Activated naive CD4-positive, alpha-beta T cell treated with anti-CD3 and anti-CD28 coated beads, Interleukin-2, amount 50 U/mL, for 72 hours (primary cell): Measurements from ENCODE around the gene ADGRG2. TPM values are rescaled to one million over a fixed set of nuclear protein-coding genes. Genes with fewer than 3 reads are reported as not detected.
"Not testable (repeated sequence)": the region's sequence is repeated elsewhere in the genome, so short reads cannot be mapped to it uniquely, and the experiment has no call there.

Source experiments
- ATAC-seq, 2 donors: fragments of 150-1000 bp; cut with Tn5 transposase; 2 replicates each; pipeline ENCODE4 v1.10.0; 2021; ENCODE audit warnings: mild to moderate bottlenecking in 2 of 2, moderate library complexity in 2 of 2
- DNase-seq, 2 donors: peaks; one replicate each; pipeline ENCODE4 v3.0.0; 2021 to 2022; ENCODE audit warnings: low spot score in 2 of 2
- H3K27ac Mint-ChIP-seq, 2 donors: one replicate each; pipeline ENCODE4 v1.8.0; 2022; ENCODE audit warnings: mild to moderate bottlenecking in 2 of 2, mixed read lengths in 2 of 2
- H3K36me3 Mint-ChIP-seq, 2 donors: one replicate each; pipeline ENCODE4 v1.8.0; 2022; ENCODE audit warnings: mixed read lengths in 2 of 2
- H3K9me3 Mint-ChIP-seq, 2 donors: one replicate each; pipeline ENCODE4 v1.8.0; 2022; ENCODE audit warnings: mixed read lengths in 2 of 2
- total RNA-seq, 2 donors: library from RNA; stranded (reverse); gene quantifications; one replicate each; pipeline ENCODE4 v1.2.3, GENCODE V29; 2022

Gene ADGRG2
- total RNA-seq, 2 donors from 2014 or later = not detected

GRCh38 chrX:19046343-19047215, 75.7 kb downstream of the ADGRG2 start:
- ATAC-seq (no peak), DNase-seq (no peak)
- H3K9me3 Mint-ChIP-seq = no peaks in the 10 kb centered on the region
- H3K27ac Mint-ChIP-seq = no peak overlapping the region
- no peaks in the 10 kb centered on the region for H3K36me3 Mint-ChIP-seq

GRCh38 chrX:19040373-19040772, 81.9 kb downstream of the ADGRG2 start:
- no peaks in the 10 kb centered on the region for H3K9me3 Mint-ChIP-seq
- no peak overlapping the region for H3K27ac Mint-ChIP-seq
- ATAC-seq (no peak), DNase-seq (no peak)
- H3K36me3 Mint-ChIP-seq = no peaks in the 10 kb centered on the region

- no peaks in the 10 kb centered on the region for H3K36me3 Mint-ChIP-seq
- no peak overlapping the region for H3K27ac Mint-ChIP-seq
- ATAC-seq (no peak), DNase-seq (no peak)
- H3K9me3 Mint-ChIP-seq = no peaks in the 10 kb centered on the region
These were observed 88.2 kb downstream of the ADGRG2 start for GRCh38 chrX:19034025-19034424.

GRCh38 chrX:19030805-19031204, 91.5 kb downstream of the ADGRG2 start:
- Mint-ChIP-seq H3K36me3 (no peaks in the 10 kb centered on the region), H3K27ac (no peak overlapping the region), H3K9me3 (no peaks in the 10 kb centered on the region)
- DNase-seq (no peak), ATAC-seq (no peak)

GRCh38 chrX:19028560-19028959, 93.7 kb downstream of the ADGRG2 start:
- no peak overlapping the region for H3K27ac Mint-ChIP-seq
- ATAC-seq (no peak), DNase-seq (no peak)
- no peaks in the 10 kb centered on the region for H3K9me3 Mint-ChIP-seq
- no peaks in the 10 kb centered on the region for H3K36me3 Mint-ChIP-seq

- H3K27ac Mint-ChIP-seq = no peak overlapping the region
- H3K9me3 Mint-ChIP-seq = no peaks in the 10 kb centered on the region
- ATAC-seq (no peak), DNase-seq (no peak)
- H3K36me3 Mint-ChIP-seq = no peaks in the 10 kb centered on the region
These were observed 97.9 kb downstream of the ADGRG2 start for GRCh38 chrX:19024366-19024765.

- Mint-ChIP-seq H3K36me3 (no peaks in the 10 kb centered on the region), H3K9me3 (no peaks in the 10 kb centered on the region), H3K27ac (no peak overlapping the region)
- DNase-seq (no peak), ATAC-seq (no peak)
These were observed 102.3 kb downstream of the ADGRG2 start for GRCh38 chrX:19019996-19020395.

GRCh38 chrX:19017271-19017670, 105.0 kb downstream of the ADGRG2 start:
- H3K9me3 Mint-ChIP-seq = no peaks in the 10 kb centered on the region
- no peak for DNase-seq
- H3K27ac Mint-ChIP-seq = no peak overlapping the region
- H3K36me3 Mint-ChIP-seq = no peaks in the 10 kb centered on the region
- ATAC-seq = no peak

- not testable (repeated sequence) for H3K36me3 Mint-ChIP-seq, H3K9me3 Mint-ChIP-seq, H3K27ac Mint-ChIP-seq
These were observed 105.7 kb downstream of the ADGRG2 start for GRCh38 chrX:19016614-19017013.

GRCh38 chrX:19007868-19008267, 114.4 kb downstream of the ADGRG2 start:
- Mint-ChIP-seq H3K36me3 (no peaks in the 10 kb centered on the region), H3K27ac (no peak overlapping the region), H3K9me3 (no peaks in the 10 kb centered on the region)
- no peak for ATAC-seq
- no peak for DNase-seq

More at GRCh38 chrX:19016614-19017013, 105.7 kb downstream of the ADGRG2 start:
- DNase-seq, ATAC-seq: not testable (repeated sequence)

GRCh38 chrX:19007011-19007410, 115.3 kb downstream of the ADGRG2 start:
- H3K36me3 Mint-ChIP-seq = no peaks in the 10 kb centered on the region
- no peaks in the 10 kb centered on the region for H3K9me3 Mint-ChIP-seq
- DNase-seq (no peak), ATAC-seq (no peak)
- no peak overlapping the region for H3K27ac Mint-ChIP-seq

GRCh38 chrX:19005909-19006308, 116.4 kb downstream of the ADGRG2 start:
- H3K9me3 Mint-ChIP-seq = no peaks in the 10 kb centered on the region
- H3K27ac Mint-ChIP-seq = no peak overlapping the region
- no peaks in the 10 kb centered on the region for H3K36me3 Mint-ChIP-seq
- ATAC-seq = no peak
- no peak for DNase-seq

GRCh38 chrX:19003756-19004155, 118.5 kb downstream of the ADGRG2 start:
- no peaks in the 10 kb centered on the region for H3K9me3 Mint-ChIP-seq

GRCh38 chrX:18998653-18999052, 123.6 kb downstream of the ADGRG2 start:
- ATAC-seq = no peak
- Mint-ChIP-seq H3K27ac (no peak overlapping the region), H3K36me3 (no peaks in the 10 kb centered on the region), H3K9me3 (no peaks in the 10 kb centered on the region)
- no peak for DNase-seq

More at GRCh38 chrX:19003756-19004155, 118.5 kb downstream of the ADGRG2 start:
- DNase-seq (no peak), ATAC-seq (no peak)
- H3K27ac Mint-ChIP-seq = no peak overlapping the region
- H3K36me3 Mint-ChIP-seq = no peaks in the 10 kb centered on the region

GRCh38 chrX:18997916-18998315, 124.4 kb downstream of the ADGRG2 start:
- Mint-ChIP-seq H3K36me3 (no peaks in the 10 kb centered on the region), H3K27ac (no peak overlapping the region), H3K9me3 (no peaks in the 10 kb centered on the region)
- no peak for DNase-seq
- ATAC-seq = no peak

- ATAC-seq = no peak
- no peak overlapping the region for H3K27ac Mint-ChIP-seq
- H3K36me3 Mint-ChIP-seq = no peaks in the 10 kb centered on the region
- DNase-seq = no peak
- no peaks in the 10 kb centered on the region for H3K9me3 Mint-ChIP-seq
These were observed 125.7 kb downstream of the ADGRG2 start for GRCh38 chrX:18996536-18996935.

GRCh38 chrX:18995221-18995620, 127.0 kb downstream of the ADGRG2 start:
- Mint-ChIP-seq H3K9me3 (no peaks in the 10 kb centered on the region), H3K36me3 (no peaks in the 10 kb centered on the region), H3K27ac (no peak overlapping the region)
- DNase-seq = no peak
- ATAC-seq = no peak

GRCh38 chrX:18994713-18995112, 127.6 kb downstream of the ADGRG2 start:
- Mint-ChIP-seq H3K9me3 (no peaks in the 10 kb centered on the region), H3K27ac (no peak overlapping the region), H3K36me3 (no peaks in the 10 kb centered on the region)
- DNase-seq (no peak), ATAC-seq (no peak)
